ENCODE data around the gene GAPVD1.

GAPVD1 gene

DNA sequence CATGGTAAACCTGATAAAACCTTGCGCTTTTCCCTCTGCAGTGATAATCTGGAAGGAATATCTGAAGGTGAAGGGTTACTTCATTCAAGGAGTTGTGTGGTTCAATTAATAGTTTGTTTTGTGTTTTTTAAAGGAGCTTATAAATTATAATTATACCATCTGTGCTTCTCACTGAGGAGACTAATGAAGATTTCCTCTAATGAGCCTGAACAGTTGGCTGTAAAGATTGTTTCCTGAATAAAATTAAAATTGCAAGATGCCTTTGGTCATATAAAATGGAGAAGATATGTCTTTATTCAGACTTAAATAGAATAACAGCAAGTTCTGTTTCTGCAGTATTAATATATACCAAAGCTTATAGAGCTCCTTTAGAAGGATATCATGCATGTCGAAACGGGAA, 59.9 kb downstream of the GAPVD1 start:
- no peak for DNase-seq

DNA sequence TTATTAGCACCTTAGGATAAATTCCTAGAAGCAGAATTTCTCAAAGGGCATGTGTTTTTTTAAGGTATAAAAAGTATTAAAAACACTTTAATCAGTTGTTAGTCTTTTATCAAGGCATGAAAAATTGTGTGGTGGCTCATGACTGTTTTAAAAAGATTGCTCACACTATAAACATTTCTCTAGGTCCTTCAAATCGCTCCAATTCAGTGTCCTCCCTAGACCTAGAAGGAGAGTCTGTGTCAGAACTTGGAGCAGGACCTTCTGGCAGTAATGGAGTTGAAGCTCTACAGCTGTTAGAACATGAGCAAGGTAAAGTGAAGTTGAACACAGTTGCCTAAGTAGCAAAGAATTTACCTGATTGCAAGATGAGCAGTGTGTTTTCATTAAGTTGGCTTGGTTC, 62.0 kb downstream of the GAPVD1 start:
- no peak for DNase-seq

DNA sequence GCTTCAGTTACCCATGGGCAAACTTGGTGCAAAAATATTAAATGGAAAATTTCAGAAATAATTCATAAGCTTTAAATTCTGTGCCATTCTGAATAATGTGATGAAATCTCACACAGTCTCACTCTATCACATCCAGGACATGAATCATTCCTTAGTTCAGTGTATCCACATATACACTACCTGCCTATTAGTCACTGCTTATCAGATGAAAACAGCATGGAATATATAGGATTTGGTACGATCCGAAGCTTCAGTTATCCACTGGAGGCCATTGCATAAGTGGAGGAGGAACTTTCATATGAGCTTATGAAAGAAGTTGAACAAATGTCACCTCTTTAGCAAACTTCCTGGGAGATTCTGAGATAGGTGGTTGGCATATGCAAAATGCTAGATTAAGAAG, 64.2 kb downstream of the GAPVD1 start:
- DNase-seq, result no peak

DNA sequence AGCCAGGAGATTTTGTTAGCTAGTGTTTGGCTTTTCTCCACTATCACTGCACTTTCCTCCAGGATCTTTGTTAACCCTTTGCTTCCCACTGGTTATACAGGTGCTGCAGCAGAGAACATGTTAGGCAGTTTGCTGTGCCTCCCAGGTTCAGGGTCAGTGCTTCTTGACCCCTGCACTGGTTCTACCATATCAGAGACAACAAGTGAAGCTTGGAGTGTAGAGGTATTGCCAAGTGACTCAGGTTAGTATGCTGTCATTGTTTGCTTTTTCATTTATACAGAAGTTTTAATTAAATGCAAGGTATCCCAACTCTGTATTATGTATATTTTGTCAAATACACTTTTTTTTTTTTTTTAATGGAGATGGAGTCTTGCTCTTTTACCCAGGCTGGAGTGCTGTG, 68.4 kb downstream of the GAPVD1 start:
- DNase-seq, result no peak

DNA sequence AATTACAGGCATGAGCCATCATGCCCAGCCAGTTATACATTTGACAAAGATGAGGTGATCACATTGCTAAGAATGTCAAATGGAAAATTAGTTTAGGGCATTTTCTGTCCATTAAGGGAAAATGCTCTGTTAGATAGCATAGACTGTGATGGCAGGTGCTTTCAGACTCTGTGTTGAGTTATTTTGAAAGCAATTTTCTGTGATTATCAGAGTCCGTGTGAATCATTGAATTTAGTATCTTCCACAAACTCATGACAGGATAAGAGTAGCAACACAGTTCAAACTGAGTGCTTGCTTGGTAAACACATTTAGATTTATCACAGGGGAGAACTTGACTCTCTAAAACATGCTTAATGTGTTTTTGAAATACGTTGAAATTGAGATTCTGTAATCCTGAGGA, 69.0 kb downstream of the GAPVD1 start:
- peak; percentile 32 for DNase-seq

DNA sequence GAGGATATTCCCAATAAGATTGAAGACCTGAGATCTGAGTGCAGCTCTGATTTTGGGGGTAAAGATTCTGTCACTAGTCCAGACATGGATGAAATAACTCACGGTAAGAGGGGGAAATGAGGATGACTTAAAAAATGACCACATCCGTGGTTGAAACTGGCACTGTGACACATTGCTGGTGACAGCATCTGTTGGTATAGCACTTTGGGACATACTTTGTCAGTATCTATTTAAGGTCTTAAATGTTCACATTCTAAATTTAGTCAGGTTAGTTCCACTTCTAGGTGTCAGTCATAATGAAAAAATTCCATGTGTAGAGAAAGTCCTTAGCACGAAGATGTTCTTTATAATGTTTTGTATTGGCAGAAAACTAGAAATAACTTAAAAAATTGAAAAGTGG, 70.9 kb downstream of the GAPVD1 start:
- no peak for DNase-seq

DNA sequence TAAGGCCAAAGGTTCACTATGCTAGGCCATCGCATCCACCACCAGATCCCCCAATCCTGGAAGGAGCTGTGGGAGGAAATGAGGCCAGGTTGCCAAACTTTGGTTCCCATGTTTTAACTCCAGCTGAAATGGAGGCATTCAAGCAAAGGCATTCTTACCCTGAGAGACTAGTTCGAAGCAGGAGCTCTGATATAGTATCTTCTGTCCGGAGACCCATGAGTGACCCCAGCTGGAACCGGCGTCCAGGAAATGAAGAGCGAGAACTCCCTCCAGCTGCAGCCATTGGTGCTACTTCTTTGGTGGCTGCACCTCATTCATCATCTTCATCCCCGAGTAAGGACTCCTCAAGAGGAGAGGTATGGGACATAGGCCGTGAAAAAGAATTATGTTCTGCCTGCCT, 75.6 kb downstream of the GAPVD1 start:
- no peak for DNase-seq

DNA sequence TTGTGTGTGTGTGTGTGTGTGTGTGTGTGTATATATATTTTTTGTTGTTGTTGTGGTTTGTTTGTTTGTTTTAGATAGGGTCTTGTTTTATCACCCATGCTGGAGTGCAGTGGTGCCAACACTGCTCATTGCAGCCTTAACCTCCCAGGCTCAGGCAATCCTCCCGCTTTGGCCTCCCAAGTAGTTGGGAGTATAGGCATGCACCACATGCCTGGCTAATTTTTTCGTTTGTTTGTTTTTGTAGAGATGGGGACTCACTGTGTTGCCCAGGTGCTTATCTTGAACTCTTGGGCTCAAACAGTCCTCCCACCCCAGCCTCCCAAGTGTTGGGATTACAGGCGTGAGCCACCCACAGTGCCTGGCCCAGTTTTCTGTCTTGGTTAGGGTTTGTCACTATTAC, 77.3 kb downstream of the GAPVD1 start:
- no peak for DNase-seq

DNA sequence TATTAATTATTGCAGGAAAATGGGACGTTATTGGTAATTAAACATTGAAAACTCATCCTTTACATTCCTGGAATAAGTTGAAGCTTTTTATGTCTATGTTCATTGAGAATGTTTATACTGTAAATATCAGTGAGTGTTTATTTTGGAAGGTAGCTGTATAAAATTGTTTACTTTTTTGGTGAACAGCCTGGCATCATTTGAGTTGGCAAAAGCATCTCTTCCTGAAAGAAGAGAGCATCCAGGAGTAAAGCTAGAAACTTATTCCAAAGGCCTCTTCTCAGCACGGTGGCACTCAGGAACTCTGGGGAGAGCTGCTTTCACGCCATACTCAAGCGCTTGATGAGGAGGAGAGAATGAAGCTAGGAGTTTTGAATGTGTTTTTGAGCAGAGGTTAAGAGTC, 79.9 kb downstream of the GAPVD1 start:
- DNase-seq, result no peak

DNA sequence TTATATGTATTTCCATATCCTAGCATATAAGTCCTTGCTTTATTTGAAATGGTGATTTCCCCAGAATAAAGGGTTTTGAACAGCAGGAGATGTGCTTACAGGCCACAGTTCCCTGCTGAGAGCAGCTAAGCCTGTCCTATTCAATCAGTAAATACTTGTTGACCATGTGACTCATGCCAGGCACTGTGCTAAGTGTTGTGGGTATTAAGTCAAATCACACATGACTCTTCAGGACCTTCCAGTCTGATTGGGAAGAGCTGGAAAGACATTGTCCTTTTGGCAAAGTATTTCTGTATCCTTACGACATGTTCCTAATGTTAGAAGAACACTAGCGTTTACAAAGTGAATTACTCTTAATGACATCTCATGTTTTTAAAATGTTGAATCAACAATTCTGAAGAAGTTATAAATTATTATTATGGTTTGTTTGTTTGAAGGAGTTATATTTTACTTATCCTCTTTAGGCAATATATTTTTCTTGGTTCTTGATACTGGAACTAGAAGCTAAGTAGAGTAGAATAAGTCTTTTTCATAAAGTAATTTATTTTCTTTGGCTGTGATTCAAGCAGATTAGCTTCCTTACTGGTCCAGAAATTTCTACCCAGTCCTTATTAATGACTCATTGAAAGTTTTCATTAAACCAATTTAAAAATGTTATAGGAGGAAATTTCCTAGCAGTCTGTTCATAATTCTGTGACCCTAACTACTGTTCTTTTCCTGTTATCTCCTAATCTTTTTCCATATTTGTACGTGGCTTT, 82.1 kb downstream of the GAPVD1 start:
- peak; percentile 81 for DNase-seq

DNA sequence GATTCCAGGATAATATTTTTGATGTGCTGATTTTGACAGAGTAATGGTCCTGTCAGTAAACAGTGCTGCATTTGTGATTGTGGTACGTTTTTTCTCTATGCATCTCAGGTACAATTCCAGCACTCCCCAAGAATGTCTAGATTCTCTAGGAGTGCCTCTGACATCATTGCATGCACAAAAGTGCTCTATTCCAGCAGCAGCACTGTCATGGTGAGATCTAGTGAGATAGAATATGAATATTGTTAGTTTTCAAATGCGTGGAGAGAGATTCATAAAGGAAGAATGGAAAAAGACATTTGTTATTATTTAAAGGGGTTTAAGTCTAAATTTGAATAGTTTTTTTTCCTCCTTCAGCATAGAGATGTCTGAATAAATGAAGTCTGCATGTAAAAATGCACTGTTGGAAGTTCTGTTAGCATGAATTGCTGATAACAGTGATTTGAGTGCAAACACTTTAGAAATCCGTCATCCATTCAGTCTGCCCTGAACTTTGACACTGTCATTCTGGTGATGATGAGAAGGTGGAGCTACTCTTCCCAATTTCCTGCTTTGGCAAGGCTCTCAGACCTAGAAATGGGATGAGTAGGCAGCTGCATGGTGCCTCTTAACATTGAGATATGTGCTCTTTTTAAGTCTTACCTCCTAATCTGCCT, 84.6 kb downstream of the GAPVD1 start:
- peak; percentile 32 for DNase-seq

DNA sequence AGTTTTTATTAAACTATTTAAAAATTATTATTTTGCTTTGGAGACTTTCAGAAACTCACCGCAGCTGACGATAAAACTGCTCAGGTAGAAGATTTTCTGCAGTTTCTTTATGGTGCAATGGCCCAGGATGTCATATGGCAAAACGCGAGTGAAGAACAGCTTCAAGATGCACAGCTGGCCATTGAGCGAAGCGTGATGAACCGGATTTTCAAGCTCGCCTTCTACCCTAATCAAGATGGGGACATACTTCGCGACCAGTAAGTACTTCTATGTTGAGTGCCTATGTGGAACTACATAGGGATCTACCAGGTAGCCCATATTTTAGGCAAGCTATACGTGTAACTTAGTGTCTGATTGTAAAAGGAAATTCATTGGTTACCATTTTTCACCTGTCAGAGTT, 94.0 kb downstream of the GAPVD1 start:
- no peak for DNase-seq

DNA sequence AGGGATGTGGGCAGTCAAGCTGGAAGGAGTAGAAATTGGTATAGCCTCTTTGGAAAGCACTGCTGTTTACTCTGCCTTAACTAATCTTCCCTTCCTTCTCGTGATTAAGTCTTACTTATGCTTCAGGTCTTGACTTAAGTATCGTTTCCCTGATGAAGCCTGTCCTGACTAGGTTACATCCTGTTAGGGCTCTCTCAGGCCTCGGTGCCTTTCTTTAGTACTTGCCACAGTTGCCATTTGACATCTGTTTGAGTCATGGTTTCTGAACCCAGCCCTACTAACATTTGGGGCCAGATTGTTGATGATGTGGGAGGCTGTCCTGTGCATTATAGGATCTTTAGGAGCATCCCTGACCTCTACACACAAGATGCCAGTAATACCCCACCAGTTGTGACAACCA, 94.4 kb downstream of the GAPVD1 start:
- DNase-seq, result no peak

DNA sequence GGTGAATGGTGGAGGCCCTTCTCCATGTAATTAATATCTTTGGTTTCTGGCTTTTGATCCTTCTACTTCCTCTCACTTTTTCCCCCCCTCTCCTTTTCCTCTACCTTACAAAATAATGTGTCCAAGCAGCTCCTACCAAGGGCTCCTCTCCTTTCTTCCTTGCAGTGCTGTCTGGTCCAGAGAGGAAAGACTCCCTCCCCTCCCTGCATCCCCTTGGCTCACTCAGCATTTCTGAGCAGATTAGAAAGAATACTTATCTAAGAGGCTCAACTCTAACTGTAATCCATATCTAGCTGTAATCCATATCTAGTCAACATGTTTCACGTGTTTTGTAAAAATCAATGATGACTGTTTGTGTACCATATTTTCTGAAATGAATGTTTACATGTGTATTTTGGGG, 97.4 kb downstream of the GAPVD1 start:
- no peak for DNase-seq

DNA sequence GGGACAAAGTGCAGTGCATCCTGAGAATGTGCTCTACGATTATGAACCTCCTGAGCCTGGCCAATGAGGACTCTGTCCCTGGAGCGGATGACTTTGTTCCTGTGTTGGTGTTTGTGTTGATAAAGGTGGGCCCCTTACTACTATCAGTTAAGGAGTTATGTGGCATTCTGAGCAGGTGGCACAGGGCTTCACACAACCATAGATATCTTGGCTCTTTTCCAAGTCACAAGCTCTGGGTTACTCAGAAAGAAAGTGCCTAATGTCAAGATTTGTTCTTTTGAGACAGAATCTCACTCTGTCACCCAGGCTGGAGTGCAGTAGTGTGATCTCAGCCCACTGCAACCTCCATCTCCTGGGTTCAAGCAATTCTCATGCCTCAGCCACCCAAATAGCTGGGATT, 99.0 kb downstream of the GAPVD1 start:
- no peak for DNase-seq

DNA sequence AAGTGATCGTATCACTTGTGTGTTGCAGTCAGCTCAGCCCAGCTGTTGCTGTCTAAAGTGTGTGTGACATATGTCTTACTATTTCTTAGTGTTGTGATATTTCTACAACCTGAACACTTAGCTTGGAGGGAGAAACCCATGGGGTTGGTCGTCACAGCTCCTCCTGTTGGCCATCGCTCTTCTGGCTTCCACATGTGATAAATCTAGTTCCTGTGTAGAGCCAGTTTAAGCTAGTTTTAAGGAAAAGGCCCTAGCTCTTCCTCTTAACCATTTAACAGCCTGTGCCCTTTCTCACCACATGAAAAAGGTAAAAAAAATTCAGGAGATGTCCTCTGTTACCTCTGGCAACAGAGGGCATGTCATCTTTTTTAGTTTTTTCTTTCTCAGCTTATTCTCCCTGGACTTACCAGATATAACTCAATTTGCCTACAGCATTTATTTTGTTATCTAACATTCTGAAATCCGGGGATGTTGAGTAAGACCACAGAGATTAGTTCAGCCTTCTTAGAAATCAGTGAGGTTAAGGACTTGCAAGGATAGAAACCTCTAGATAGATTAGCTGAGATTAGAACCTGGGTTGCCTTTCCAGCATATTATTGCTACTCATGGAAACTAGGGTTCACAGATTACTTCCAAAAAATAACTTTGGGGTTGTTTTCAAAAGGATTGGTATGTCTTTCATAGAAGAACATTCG, 100.4 kb downstream of the GAPVD1 start:
- DNase-seq, result no peak

DNA sequence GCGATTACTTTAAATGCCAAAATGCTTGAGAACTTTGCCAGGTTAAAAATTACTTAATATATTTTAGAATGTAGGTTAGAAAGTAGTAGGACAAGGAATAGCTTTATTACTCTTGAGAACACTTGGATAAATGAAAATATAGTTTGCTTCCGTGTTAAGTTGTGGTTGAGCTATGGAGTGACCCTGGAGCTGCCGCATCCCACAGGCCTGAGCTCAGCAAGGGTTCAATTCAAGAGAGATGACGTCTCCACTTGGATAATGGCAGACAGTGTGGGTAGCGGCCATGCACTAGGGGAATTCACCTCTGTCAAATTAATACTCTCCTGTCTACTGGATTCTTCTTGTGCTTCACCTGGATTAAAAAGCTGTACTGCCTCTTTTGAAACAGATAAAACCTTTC, 105.0 kb downstream of the GAPVD1 start:
- no peak for DNase-seq

DNA sequence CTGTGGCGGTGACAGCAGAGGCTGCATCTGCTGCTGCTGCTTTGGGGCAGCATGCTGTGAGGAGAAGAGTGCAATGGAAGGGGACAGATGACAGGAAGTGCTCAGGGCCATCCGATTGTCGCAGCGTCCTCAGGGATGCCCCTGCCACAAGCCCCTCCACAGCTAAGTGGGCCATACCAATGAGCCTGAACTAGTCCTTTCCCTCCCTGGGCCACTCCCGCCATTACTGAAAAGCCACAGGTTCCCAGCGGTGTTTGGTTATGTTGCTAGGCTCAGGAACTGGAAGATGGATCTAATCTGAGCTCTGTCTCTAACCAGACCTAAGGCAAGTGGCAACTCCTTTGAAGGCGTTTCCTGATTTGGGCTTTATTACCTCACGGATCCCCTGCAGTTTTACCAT, 109.2 kb downstream of the GAPVD1 start:
- DNase-seq, result no peak

DNA sequence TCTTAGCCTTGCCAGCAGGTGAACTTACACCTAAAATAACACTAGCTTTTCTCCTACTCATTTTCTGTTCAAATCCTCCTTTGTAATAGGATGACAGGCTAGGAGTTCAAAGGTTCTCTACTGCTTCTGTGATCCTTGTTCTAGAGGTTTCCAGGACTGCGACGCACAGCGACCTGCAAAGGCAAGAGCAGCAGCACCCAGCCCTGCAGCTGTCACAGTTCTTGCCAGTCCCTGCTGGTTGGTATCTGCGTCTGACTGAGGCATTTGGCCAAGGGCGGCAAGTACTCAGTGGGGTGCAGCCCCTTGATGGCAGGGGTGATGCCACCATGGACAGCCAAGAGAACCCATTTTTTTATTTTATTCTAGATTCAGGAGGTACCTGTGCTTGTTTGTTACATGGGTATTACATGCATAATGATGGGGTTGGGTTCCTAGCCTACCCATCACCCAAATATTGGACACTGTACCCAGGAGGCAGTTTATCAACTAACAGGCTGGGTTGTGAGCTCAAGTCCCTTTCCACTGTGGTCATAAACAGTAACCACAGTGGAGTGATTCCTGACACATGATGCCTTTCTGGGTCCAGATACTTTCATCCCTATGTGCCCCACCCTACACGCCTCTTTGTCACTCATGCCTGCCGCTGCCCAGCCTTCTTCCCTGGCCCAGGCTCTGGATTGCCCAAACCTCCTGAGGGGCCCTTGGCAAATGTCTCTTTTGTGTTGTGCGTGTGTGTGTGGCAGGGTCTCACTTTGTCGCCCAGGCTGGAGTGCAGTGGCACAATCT, 111.0 kb downstream of the GAPVD1 start:
- no peak for DNase-seq

DNA sequence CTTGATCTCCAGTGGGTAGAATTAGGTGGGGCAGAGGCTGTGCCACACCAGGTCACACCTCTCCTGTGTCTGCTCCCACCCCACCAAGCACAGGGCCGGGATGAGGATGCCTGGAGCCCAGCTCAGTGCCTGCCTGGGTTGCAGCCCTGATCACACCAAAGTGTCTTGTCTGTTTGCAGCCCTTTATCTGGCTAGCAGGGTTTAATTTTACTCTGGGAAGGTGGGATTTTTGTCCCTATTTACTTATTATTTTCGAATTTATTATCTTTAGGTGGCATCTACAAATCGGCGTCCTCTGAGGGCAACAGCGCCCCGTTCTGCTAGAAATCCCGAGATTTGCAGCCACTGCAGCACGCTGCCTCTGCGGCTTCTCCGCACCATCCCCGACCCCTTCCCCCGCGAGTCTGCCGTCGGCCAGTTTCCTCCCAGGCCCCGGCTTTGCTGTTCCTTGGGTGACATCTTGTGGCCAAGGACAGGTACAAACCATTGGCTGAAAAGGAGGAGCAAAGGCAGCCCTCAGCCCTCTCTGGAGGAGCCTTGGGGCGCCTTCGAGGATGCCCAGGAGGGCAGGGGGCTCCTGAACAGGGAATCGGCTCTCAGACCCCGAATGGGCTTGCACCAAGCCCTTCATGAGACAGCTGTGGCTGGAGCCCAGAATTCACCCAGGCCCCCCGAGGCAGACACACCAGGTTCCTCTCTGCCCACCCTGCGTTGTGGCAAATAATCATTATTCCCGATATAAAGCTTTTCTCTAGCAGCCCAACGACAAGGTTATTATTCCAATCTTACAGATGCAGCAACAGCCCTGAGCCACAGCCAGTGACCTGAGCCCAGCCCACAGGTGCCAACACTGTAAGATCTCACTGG, 113.0 kb downstream of the GAPVD1 start:
- peak; percentile 54 for DNase-seq

DNA sequence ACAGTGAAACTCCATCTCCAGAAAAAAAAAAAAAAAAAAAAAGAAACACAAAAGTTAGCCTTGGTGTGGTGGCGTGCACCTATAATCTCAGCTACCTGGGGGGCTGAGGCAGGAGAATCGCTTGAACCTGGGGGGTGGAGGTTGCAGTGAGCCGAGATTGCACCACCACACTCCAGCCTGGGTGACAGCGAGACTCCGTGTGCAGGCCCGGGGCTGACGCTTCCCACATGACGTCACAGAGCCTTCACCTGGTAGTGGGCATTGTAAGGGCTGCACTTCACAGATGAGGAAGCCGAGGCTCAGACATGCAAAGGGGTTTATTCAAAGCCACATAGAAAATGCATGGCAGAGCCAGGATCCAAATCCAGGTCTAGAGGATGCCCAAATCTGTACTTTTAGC, 114.2 kb downstream of the GAPVD1 start:
- DNase-seq, result no peak
